NT2/D1 (cell line): Measurements from ENCODE around the gene ADAMTSL2.

ENCODE experiments used
- YY1 ChIP-seq: IDR thresholded peaks from 2 replicates; pipeline ENCODE4 v1.6.1; 2011; ENCODE audit not compliant: insufficient read length, insufficient read depth
- ZNF274 ChIP-seq: IDR thresholded peaks from 2 replicates; pipeline ENCODE4 v1.6.1; 2011; ENCODE audit warnings: mild to moderate bottlenecking, low read depth, low read length

GRCh38 chr9:133585481-133586351 is 51.2 kb downstream of the ADAMTSL2 start:
- TF ChIP-seq YY1 (no peak), ZNF274 (no peak)
